ENCODE measurements around the gene GPHN.

Gene GPHN

DNA sequence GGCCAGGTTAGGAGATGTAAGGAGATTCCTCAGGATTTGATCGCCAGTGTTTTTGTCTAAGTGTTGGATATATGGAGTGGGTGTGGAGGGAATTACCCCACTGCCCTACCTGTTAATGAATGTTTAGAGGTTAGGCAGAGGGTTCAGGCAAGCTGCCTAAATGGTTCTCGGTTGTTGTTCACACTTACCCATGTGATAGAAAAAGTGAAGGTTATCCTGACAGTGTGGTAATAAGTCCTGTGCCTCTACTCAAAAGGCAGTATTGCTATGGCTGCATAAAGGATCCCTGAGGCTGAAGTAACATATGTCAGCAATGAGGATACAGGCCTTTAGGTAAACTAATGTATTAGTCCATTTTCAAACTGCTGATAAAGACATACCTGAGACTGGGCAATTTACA is 112.0 kb downstream of the GPHN start:
- no peak for DNase-seq (ENCODE audit: low read depth)
- TF ChIP-seq, protein P1, sequence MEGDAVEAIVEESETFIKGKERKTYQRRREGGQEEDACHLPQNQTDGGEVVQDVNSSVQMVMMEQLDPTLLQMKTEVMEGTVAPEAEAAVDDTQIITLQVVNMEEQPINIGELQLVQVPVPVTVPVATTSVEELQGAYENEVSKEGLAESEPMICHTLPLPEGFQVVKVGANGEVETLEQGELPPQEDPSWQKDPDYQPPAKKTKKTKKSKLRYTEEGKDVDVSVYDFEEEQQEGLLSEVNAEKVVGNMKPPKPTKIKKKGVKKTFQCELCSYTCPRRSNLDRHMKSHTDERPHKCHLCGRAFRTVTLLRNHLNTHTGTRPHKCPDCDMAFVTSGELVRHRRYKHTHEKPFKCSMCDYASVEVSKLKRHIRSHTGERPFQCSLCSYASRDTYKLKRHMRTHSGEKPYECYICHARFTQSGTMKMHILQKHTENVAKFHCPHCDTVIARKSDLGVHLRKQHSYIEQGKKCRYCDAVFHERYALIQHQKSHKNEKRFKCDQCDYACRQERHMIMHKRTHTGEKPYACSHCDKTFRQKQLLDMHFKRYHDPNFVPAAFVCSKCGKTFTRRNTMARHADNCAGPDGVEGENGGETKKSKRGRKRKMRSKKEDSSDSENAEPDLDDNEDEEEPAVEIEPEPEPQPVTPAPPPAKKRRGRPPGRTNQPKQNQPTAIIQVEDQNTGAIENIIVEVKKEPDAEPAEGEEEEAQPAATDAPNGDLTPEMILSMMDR (conservative IDR thresholded peaks at IDR 0.05; ENCODE audit: low read depth, low read length) = no peak
- H3K4me3 ChIP-seq (ENCODE audit: low read length) = no peak overlapping the region

DNA sequence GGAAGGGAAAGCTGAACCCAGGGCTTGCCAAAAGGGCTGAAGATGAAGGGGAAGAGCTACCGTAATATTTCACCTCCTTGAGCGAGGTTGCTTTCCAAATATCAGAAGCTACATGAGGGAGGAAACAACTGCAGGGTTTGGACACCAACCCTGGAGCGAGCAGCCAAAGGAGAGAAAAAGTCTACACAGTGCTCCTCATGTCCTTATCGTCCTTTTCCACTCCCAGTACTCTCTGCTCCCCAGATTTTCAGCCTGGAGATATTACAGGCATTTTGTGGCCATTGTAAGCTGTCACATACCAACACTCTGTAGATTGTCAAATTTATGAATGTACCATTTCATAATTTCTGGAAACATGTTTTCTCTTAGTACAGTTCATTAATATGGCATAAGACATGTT is 115.9 kb downstream of the GPHN start:
- DNase-seq (ENCODE audit: low read depth) = no peak
- TF ChIP-seq, protein P1 (conservative IDR thresholded peaks at IDR 0.05; ENCODE audit: low read depth, low read length) = no peak

GRCh38 chr14:66624336-66624937 is 116.5 kb downstream of the GPHN start:
- DNase-seq (ENCODE audit: low read depth) = peak; percentile 36
- TF ChIP-seq, protein P1 (conservative IDR thresholded peaks at IDR 0.05; ENCODE audit: low read depth, low read length) = peak; percentile 76
- no peak overlapping the region for H3K4me3 ChIP-seq (ENCODE audit: low read length)

More for the DNA sequence above, 115.9 kb downstream of the GPHN start:
- H3K4me3 ChIP-seq (ENCODE audit: low read length) = no peak overlapping the region

GRCh38 chr14:66628636-66629035 is 120.7 kb downstream of the GPHN start:
- no peak for DNase-seq (ENCODE audit: low read depth)
- H3K4me3 ChIP-seq (ENCODE audit: low read length) = no peak overlapping the region
- TF ChIP-seq, protein P1 (conservative IDR thresholded peaks at IDR 0.05; ENCODE audit: low read depth, low read length) = no peak

DNA sequence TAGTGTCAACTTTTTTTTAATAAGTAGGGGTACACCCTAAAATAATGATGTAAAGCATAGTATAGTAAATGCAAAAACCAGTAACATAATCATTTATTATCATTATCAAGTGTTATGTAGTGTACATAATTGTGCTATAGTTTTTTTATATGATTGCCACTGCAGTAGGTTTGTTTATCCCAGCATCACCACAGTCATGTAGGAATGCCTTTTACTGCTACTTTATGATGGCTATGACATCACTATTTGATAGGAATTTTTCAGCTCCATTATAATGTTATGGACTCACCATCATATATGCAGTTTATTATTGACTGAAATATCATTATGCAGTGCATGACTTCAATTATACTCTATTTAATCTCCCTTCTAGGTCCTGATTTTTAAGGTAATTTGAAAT is 121.6 kb downstream of the GPHN start:
- H3K4me3 ChIP-seq (ENCODE audit: low read length) = no peak overlapping the region
- TF ChIP-seq, protein P1 (conservative IDR thresholded peaks at IDR 0.05; ENCODE audit: low read depth, low read length) = no peak
- no peak for DNase-seq (ENCODE audit: low read depth)

DNA sequence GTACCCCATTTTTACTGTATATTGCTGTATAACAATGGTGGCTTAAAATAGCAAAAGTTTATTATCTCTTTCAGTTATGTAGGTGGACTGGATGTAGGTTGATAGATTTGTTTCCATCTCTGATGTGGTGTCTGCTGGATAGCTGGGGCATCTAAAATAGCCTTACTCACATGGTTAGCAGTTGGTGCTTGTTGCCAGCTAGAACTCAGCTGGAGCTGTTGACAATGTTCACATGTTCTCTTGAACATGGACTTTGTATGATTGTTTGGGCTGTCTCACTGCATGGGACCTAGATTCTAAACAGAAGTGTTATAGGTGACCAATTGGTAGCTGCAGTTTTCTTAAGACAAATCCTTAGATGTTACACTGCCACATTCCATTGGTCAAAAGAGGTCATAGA is 126.9 kb downstream of the GPHN start:
- DNase-seq (ENCODE audit: low read depth) = no peak
- H3K4me3 ChIP-seq (ENCODE audit: low read length) = no peak overlapping the region
- TF ChIP-seq, protein P1 (conservative IDR thresholded peaks at IDR 0.05; ENCODE audit: low read depth, low read length) = no peak

GRCh38 chr14:66635435-66635834 is 127.5 kb downstream of the GPHN start:
- no peak overlapping the region for H3K4me3 ChIP-seq (ENCODE audit: low read length)
- no peak for DNase-seq (ENCODE audit: low read depth)
- TF ChIP-seq, protein P1 (conservative IDR thresholded peaks at IDR 0.05; ENCODE audit: low read depth, low read length) = no peak

Measured in retinal pigment epithelial cell (primary cell).